ENCODE results near the gene CIITA.

GRCh38 chr16:10981697-10982216 is 104.8 kb downstream of the CIITA start:
- TF ChIP-seq CTCF (IDR thresholded peaks at IDR 0.05) (no peak), POLR2A (IDR thresholded peaks at IDR 0.05) (no peak)

All from lower leg skin (tissue), 3 donors.